Fibroblast of the aortic adventitia (primary cell): ENCODE measurements around the gene REEP6. TPM values are rescaled to one million over a fixed set of nuclear protein-coding genes. Genes with fewer than 3 reads are reported as not detected.
A peak's percentile ranks its signal among the peaks of the same experiment; 100 is the strongest.

ENCODE experiments used
- DNase-seq: peaks from one replicate; pipeline ENCODE4 v3.0.0-alpha.2; 2010; ENCODE audit warnings: low read depth
- H3K4me3 ChIP-seq: 2 replicates; pipeline ENCODE4 v1.5.1; 2011; ENCODE audit warnings: low read depth, mild to moderate bottlenecking, control low read depth, low read length, moderate library complexity
- total RNA-seq: library from RNA; depleted of rRNA; stranded (reverse); fragments of >200 nt; gene quantifications from 2 replicates; pipeline ENCODE4 v1.2.3, GENCODE V29; 2012; ENCODE audit warnings: low replicate concordance
- TF ChIP-seq, protein P1 (sequence below): IDR thresholded peaks from 2 replicates; pipeline ENCODE4 v1.5.1; 2011; ENCODE audit warnings: mild to moderate bottlenecking, low read length, control low read depth, inconsistent platforms; ENCODE audit not compliant: insufficient read depth

Gene REEP6
- total RNA-seq, 1 donor, result 2.8 TPM

DNA sequence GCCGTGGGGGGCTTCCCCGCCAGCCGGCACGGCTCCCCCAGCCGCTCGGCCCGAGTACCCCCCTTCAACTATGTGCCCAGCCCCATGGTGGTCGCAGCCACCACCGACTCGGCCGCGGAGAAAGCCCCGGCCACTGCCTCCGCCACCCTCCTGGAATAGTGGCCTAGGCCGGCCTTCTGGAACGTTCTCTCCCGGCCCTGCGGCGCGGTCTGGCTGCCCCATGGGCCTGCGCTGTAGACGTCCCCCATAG lies 21.0 kb upstream of the REEP6 start:
- H3K4me3 ChIP-seq, result peak overlapping the region; percentile 57
- no peak for DNase-seq
- TF ChIP-seq, protein P1, sequence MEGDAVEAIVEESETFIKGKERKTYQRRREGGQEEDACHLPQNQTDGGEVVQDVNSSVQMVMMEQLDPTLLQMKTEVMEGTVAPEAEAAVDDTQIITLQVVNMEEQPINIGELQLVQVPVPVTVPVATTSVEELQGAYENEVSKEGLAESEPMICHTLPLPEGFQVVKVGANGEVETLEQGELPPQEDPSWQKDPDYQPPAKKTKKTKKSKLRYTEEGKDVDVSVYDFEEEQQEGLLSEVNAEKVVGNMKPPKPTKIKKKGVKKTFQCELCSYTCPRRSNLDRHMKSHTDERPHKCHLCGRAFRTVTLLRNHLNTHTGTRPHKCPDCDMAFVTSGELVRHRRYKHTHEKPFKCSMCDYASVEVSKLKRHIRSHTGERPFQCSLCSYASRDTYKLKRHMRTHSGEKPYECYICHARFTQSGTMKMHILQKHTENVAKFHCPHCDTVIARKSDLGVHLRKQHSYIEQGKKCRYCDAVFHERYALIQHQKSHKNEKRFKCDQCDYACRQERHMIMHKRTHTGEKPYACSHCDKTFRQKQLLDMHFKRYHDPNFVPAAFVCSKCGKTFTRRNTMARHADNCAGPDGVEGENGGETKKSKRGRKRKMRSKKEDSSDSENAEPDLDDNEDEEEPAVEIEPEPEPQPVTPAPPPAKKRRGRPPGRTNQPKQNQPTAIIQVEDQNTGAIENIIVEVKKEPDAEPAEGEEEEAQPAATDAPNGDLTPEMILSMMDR, result no peak

DNA sequence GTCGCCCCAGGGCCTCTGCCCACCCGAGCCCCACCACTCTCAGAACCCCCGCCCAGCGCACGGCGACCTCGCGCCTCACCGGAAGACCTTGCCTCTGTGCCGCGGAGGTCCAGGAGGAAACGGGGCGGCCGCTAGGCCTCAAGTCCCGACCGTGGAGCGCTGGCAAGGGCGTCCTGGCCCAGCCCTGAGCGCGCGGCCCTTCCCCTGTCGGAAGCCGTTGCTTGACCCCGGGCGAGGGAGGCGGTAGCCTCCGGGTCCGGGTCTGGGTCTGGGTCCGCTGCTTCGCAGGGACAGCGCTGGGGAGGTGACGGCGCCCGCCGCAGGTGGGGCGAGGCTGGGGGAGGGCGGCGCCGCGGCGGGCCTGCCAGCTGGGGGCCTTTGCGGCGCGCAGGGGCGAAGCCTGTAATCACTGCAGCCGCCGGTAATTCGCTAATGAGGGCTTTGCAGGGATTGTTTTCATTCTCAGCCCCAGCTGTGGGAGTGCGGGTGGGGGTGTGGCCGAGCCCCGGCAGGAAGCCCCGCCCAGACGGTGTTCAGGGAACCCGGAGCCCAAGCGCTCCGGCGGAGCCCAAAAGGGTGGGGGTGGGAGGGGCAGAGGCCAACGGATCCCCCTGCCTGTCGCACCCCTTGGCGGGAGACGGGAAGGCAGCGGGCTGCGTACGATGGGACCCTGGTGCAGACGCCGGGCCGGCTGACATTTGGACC lies 20.5 kb upstream of the REEP6 start:
- TF ChIP-seq, protein P1, result no peak
- no peak for DNase-seq
- H3K4me3 ChIP-seq, result peak overlapping the region; percentile 57

DNA sequence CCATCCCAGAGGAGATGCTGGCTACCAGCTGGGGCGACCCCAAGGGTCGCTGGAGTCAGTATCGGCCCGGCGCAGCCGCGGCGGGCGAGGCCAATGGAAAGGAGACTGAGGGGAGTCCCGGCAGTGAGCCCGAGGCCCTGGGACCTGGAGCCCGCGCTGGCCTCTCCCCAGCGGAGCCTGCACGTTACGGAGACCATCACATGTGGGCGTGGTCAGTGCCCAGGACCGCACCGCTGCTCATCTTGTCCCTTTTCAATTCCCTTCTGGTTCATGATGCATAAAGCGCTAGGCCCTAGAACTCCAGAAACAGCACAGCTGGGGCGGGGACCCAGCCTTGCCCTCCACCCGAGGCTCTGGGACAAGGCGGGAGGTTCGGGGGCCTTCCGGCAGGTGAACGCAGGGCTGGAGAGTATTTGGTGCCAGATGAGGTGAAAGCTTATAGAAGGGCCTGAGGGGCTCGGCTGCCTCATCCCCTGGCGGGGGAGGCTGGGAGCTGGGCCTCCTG lies 19.9 kb upstream of the REEP6 start:
- H3K4me3 ChIP-seq, result peak overlapping the region; percentile 57
- TF ChIP-seq, protein P1, result no peak
- no peak for DNase-seq

DNA sequence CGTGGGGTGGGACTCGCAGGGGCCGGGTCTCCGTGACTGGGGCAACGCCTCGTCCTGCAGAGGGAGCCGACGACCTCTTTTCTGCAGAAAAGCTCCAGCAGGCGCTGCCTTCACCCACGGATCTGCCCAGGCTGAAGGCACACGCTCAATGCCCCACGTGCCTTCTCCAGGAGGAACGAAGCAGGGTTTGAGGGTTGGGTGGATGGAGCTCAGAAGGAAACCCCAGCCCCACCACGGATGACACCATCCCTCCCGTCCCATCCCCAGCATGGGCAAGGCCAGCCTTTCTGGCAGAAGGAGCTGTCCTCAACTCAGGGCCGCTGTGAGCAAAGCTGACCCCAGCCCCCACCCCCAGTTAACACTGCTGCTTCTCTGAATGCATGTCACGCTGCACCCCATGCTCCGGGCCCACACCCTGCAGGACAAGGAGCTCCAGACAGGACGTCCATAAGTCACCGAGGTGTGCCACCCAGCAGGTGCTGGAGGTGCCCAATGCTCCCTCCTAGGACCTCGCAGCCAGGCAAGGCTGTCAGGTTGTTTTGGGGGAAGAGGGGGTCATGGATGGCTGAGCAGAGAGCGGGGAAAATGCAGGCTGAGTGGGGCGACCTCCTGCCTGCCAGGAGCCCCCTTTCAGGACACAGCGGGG lies 19.3 kb upstream of the REEP6 start:
- no peak overlapping the region for H3K4me3 ChIP-seq
- TF ChIP-seq, protein P1, result peak; percentile 14
- DNase-seq, result no peak

DNA sequence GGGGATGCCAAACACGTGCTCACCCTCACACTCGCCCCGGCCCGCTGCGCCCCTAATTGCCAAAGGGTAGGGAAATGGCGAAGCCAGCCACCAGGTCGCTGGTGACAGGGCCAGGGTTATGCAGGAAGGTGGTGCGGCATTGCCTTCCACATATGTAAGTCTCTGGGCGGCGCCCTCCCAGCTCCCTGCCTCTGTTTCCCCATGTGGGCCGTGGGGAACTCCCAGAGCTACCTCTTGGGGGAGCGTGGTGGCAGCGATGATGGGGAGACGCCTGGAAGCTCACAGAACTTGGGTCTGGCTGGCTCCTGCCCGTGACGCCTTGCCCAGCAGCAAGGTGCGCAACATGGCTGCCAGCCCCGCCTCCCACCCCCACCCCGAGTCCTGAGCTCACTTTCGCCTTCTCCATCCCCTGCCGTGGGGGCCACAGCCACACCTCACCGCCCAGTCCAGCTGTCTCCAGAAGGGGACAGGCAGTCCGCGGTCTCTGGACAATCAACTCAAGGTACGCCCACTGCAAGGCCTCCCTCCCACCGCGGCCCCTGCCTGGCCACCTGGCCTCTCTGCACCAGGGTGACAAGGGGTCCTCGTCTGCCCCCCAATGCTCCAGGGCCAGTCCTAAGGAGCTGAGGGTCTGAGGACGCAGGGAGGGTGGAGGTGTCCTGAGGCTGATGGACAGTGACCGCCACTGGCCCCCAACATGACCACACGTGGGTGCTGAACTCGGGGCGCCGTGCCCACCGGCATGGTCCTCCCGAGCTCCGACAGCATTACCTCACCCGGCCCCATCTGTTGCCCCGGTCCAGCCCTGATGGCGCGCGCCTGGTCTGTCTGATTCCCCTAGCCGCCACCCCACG lies 18.5 kb upstream of the REEP6 start:
- no peak overlapping the region for H3K4me3 ChIP-seq
- TF ChIP-seq, protein P1, result no peak
- DNase-seq, result no peak

DNA sequence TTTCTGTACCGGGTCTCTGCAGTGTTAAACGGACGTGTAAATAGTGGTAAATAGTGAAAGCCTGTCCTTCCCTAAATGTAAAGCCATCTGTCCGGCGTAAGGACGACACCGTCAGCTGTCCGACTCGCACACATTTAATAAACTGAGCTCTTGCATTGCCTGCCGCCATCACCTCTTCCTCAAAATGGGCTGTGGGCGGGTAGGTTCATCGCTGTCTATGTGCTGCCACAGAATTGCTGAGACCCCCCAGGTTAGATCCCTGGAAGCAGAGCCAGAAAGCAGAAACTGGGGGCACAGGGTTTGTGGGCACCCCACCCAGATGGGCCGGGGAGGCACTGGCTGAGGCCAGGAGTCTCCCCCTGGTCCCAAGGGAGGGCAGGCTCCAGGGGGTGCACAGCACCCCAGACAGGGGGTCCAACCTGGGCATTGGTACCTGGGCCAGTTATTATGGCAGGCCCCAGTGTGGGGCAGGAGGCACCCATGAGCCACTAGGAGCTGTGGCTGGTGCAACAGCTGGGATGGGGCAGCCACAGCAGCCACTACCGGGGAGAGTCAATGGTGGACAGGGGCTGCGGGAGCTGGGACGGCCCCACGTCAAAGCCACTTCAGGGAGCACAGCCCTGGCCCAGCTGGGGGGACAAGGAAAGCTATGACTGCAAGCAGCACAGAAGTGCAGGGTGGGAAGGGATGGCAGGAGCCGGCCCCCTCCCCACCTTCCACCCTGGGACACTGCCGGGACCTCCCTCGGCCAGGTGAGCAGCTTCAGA lies 17.7 kb upstream of the REEP6 start:
- no peak overlapping the region for H3K4me3 ChIP-seq
- DNase-seq, result no peak
- TF ChIP-seq, protein P1, result no peak
